Neural cell (in vitro differentiated cells): ENCODE data around the gene RIOK1. TPM values are rescaled to one million over a fixed set of nuclear protein-coding genes. Genes with fewer than 3 reads are reported as not detected.

ENCODE experiments used
- H2AFZ ChIP-seq: fragments of 200-600, 300-800 bp; sonication (generic), shearing (Covaris generic); 2 replicates; pipeline ENCODE4 v1.6.0; 2014; ENCODE audit warnings: low read depth, mild to moderate bottlenecking, antibody characterized with exemption, low read length, moderate library complexity
- H3F3A ChIP-seq: fragments of 200-600 bp; shearing (Covaris generic); 2 replicates; pipeline ENCODE4 v1.6.1; 2016; ENCODE audit warnings: mild to moderate bottlenecking, moderate library complexity, mixed read lengths, antibody characterized with exemption, low read length; ENCODE audit not compliant: insufficient read depth, poor library complexity, severe bottlenecking
- H3K27ac ChIP-seq: fragments of 200-600, 300-800 bp; sonication (generic), shearing (Covaris generic); 2 replicates; pipeline ENCODE4 v1.5.1; 2014; ENCODE audit warnings: mild to moderate bottlenecking, low read length, moderate library complexity
- H3K27me3 ChIP-seq: fragments of 300-800, 200-600 bp; sonication (generic), shearing (Covaris generic); 2 replicates; pipeline ENCODE4 v1.6.0; 2014; ENCODE audit warnings: mild to moderate bottlenecking, low read depth, low read length, moderate library complexity; ENCODE audit not compliant: insufficient read depth
- H3K36me3 ChIP-seq: fragments of 300-800, 200-600 bp; sonication (generic), shearing (Covaris generic); 2 replicates; pipeline ENCODE4 v1.5.1; 2014; ENCODE audit warnings: mild to moderate bottlenecking, antibody characterized with exemption, low read length, moderate library complexity; ENCODE audit not compliant: insufficient read depth
- H3K4me2 ChIP-seq: fragments of 300-800, 200-600 bp; sonication (generic), shearing (Covaris generic); 2 replicates; pipeline ENCODE4 v1.6.0; 2014; ENCODE audit warnings: mild to moderate bottlenecking, low read length
- H3K4me3 ChIP-seq: fragments of 300-800, 200-600 bp; sonication (generic), shearing (Covaris generic); 2 replicates; pipeline ENCODE4 v1.5.1; 2014; ENCODE audit warnings: mild to moderate bottlenecking, low read length, moderate library complexity
- H3K79me2 ChIP-seq: fragments of 200-600 bp; shearing (Covaris generic); replicated peaks from 2 replicates; pipeline ENCODE4 v1.6.0; 2014; ENCODE audit warnings: mild to moderate bottlenecking, low read length, moderate library complexity; ENCODE audit not compliant: insufficient read depth
- H3K9ac ChIP-seq: fragments of 300-800, 200-600 bp; sonication (generic), shearing (Covaris generic); 2 replicates; pipeline ENCODE4 v1.6.1; 2016; ENCODE audit warnings: mild to moderate bottlenecking, low read length, mixed read lengths
- H3K9me2 ChIP-seq: fragments of 200-600 bp; shearing (Covaris generic); 2 replicates; pipeline ENCODE4 v1.6.1; 2016; ENCODE audit warnings: mild to moderate bottlenecking, low read length, mixed read lengths; ENCODE audit not compliant: insufficient read depth
- H3K9me3 ChIP-seq: fragments of 200-600, 300-800 bp; sonication (generic), shearing (Covaris generic); 2 replicates; pipeline ENCODE4 v1.6.1; 2016; ENCODE audit warnings: mild to moderate bottlenecking, mixed run types, low read length, moderate library complexity, mixed read lengths
- H4K20me1 ChIP-seq: fragments of 200-600 bp; shearing (Covaris generic); 2 replicates; pipeline ENCODE4 v1.6.1; 2016; ENCODE audit warnings: mild to moderate bottlenecking, mixed run types; ENCODE audit not compliant: insufficient read depth
- EP300 ChIP-seq: fragments of 450-650 bp; conservative IDR thresholded peaks from 2 replicates; pipeline ENCODE4 v1.6.1; 2014; ENCODE audit warnings: antibody characterized with exemption, mild to moderate bottlenecking, moderate library complexity; ENCODE audit not compliant: poor library complexity, severe bottlenecking
- EZH2 ChIP-seq: fragments of 200-600, 300-800 bp; shearing (Covaris generic), sonication (generic); IDR thresholded peaks from 2 replicates; pipeline ENCODE4 v1.6.1; 2014; ENCODE audit warnings: antibody characterized with exemption, low read length, borderline replicate concordance, mild to moderate bottlenecking; ENCODE audit not compliant: insufficient read depth, poor library complexity, severe bottlenecking
- MXI1 ChIP-seq: fragments of 450-650 bp; conservative IDR thresholded peaks from 2 replicates; pipeline ENCODE4 v1.6.1; 2014; ENCODE audit warnings: antibody characterized with exemption, mild to moderate bottlenecking; ENCODE audit not compliant: poor library complexity, severe bottlenecking
- POLR2AphosphoS5 ChIP-seq: IDR thresholded peaks from 2 replicates; pipeline ENCODE4 v1.6.1; 2012
- RAD21 ChIP-seq: fragments of 450-650 bp; conservative IDR thresholded peaks from 2 replicates; pipeline ENCODE4 v1.6.1; 2014; ENCODE audit warnings: antibody characterized with exemption, mild to moderate bottlenecking, moderate library complexity
- SMC3 ChIP-seq: fragments of 450-650 bp; conservative IDR thresholded peaks from 2 replicates; pipeline ENCODE4 v1.6.1; 2014; ENCODE audit warnings: antibody characterized with exemption, mild to moderate bottlenecking, moderate library complexity; ENCODE audit not compliant: poor library complexity
- TAF1 ChIP-seq: IDR thresholded peaks from 2 replicates; pipeline ENCODE4 v1.6.1; 2012; ENCODE audit warnings: low read depth
- polyA plus RNA-seq: library from polyadenylated mRNA; depleted of rRNA; stranded (reverse); fragments of >200 nt; gene quantifications from 2 replicates; pipeline ENCODE4 v1.2.3, GENCODE V29; 2014
- TF ChIP-seq, protein P1 (sequence below): fragments of 450-650 bp; IDR thresholded peaks from 2 replicates; pipeline ENCODE4 v1.5.1; 2014; ENCODE audit warnings: antibody characterized with exemption, mild to moderate bottlenecking, moderate library complexity; ENCODE audit not compliant: poor library complexity, severe bottlenecking
- TF ChIP-seq, protein P2 (sequence below): IDR thresholded peaks from 2 replicates; pipeline ENCODE4 v1.6.1; 2012; ENCODE audit warnings: borderline replicate concordance

The RIOK1 gene
- polyA plus RNA-seq, 1 donor from 2014 or later: 27.4 TPM

DNA sequence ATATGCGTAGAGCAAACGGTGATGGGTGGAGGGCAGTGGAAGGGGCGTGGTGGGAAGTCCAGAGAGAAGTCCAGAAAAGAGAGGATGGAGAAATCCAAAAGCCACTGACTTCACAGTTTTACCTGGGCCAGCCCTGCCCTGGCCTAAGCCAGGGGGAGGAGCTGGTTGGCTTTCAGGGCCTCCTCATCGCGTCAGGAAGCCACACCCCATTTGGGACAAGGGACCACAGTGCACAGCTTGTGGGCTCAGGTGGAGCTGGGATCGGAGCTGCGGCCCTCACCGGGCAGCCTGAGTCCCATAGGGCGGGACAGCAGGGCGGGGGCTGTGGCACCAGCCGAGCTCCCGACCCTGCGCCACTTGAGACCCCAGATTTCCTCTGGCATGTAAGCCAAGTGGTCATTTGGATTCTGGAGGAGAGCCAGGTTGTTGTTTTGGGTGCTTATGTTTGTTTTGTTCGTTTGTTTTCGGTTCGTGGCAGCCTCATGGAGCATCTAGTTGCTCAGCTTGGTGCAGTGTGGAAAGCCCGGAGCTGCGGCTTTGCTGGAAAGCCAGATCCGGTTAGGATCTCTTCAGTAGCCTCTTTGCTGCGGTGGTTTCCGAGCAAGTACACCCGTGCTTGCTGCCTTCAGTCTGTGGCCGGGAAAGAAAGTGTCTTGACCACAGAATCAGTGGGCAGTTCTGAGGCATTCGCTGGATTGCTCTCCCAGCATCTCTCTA is 42.2 kb downstream of the RIOK1 start:
- no peak overlapping the region for H2AFZ ChIP-seq
- H3K36me3 ChIP-seq: no peaks in the 10 kb centered on the region
- H3K27ac ChIP-seq: no peak overlapping the region
- no peaks in the 10 kb centered on the region for H3K27me3 ChIP-seq
- H3K4me3 ChIP-seq: no peak overlapping the region
- TF ChIP-seq, protein P1, sequence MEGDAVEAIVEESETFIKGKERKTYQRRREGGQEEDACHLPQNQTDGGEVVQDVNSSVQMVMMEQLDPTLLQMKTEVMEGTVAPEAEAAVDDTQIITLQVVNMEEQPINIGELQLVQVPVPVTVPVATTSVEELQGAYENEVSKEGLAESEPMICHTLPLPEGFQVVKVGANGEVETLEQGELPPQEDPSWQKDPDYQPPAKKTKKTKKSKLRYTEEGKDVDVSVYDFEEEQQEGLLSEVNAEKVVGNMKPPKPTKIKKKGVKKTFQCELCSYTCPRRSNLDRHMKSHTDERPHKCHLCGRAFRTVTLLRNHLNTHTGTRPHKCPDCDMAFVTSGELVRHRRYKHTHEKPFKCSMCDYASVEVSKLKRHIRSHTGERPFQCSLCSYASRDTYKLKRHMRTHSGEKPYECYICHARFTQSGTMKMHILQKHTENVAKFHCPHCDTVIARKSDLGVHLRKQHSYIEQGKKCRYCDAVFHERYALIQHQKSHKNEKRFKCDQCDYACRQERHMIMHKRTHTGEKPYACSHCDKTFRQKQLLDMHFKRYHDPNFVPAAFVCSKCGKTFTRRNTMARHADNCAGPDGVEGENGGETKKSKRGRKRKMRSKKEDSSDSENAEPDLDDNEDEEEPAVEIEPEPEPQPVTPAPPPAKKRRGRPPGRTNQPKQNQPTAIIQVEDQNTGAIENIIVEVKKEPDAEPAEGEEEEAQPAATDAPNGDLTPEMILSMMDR: no peak
- TF ChIP-seq MXI1 (no peak), EZH2 (no peak), EP300 (no peak), TAF1 (no peak), RAD21 (no peak), SMC3 (no peak), POLR2AphosphoS5 (no peak)
- TF ChIP-seq, protein P2, sequence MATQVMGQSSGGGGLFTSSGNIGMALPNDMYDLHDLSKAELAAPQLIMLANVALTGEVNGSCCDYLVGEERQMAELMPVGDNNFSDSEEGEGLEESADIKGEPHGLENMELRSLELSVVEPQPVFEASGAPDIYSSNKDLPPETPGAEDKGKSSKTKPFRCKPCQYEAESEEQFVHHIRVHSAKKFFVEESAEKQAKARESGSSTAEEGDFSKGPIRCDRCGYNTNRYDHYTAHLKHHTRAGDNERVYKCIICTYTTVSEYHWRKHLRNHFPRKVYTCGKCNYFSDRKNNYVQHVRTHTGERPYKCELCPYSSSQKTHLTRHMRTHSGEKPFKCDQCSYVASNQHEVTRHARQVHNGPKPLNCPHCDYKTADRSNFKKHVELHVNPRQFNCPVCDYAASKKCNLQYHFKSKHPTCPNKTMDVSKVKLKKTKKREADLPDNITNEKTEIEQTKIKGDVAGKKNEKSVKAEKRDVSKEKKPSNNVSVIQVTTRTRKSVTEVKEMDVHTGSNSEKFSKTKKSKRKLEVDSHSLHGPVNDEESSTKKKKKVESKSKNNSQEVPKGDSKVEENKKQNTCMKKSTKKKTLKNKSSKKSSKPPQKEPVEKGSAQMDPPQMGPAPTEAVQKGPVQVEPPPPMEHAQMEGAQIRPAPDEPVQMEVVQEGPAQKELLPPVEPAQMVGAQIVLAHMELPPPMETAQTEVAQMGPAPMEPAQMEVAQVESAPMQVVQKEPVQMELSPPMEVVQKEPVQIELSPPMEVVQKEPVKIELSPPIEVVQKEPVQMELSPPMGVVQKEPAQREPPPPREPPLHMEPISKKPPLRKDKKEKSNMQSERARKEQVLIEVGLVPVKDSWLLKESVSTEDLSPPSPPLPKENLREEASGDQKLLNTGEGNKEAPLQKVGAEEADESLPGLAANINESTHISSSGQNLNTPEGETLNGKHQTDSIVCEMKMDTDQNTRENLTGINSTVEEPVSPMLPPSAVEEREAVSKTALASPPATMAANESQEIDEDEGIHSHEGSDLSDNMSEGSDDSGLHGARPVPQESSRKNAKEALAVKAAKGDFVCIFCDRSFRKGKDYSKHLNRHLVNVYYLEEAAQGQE: no peak
- H3K9me2 ChIP-seq: no peaks in the 10 kb centered on the region
- no peak overlapping the region for H3K9ac ChIP-seq
- no peaks in the 10 kb centered on the region for H3K9me3 ChIP-seq
- H3K4me2 ChIP-seq: no peak overlapping the region
- no peaks in the 10 kb centered on the region for H3F3A ChIP-seq
- no peaks in the 10 kb centered on the region for H4K20me1 ChIP-seq
- H3K79me2 ChIP-seq: no peaks in the 10 kb centered on the region

DNA sequence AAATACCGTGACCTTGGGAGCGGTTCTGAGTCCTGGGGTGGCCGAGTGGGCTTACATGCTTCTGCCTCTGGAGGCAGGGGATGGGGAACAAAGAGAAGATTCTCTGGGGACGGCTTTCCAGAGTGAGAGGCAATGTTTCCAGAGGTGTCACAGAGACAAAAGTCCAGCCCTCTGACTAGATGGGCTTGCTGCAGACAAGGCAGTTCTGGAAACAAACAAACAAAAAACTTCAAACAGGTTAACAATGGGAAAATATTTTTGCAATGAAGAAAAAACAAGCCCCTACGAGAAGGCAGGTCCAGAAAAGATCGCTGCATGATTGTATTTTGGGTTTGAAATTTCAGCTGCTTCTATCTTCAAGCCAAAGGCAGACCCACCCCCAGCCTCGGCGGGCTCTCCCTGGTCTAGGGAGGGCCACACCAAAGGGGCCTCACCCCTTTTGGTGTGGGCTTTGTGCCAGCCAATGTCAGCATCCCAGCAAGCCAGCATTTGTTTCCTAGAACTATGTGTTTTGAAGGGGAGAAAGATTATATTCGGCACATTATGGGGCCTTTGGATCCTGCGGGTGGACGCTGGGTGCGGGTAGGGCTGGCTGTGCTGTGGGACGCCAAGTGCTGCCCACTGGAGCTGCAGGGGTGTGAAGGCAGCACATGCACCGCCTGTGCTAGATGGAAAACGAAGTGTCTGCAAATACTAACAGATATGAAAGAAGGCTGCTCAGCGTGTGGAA is 42.9 kb downstream of the RIOK1 start:
- no peak overlapping the region for H3K9ac ChIP-seq
- H3K79me2 ChIP-seq: no peaks in the 10 kb centered on the region
- no peak overlapping the region for H3K27ac ChIP-seq
- no peaks in the 10 kb centered on the region for H3F3A ChIP-seq
- no peaks in the 10 kb centered on the region for H3K9me2 ChIP-seq
- H3K36me3 ChIP-seq: no peaks in the 10 kb centered on the region
- no peak overlapping the region for H3K4me3 ChIP-seq
- H4K20me1 ChIP-seq: no peaks in the 10 kb centered on the region
- no peaks in the 10 kb centered on the region for H3K27me3 ChIP-seq
- H2AFZ ChIP-seq: no peak overlapping the region
- no peak for TF ChIP-seq MXI1
- TF ChIP-seq SMC3: no peak
- TF ChIP-seq EP300: no peak
- no peak for TF ChIP-seq EZH2
- TF ChIP-seq, protein P1: no peak
- TF ChIP-seq, protein P2: no peak
- no peak for TF ChIP-seq TAF1
- TF ChIP-seq POLR2AphosphoS5: no peak
- no peak for TF ChIP-seq RAD21
- H3K9me3 ChIP-seq: no peaks in the 10 kb centered on the region
- H3K4me2 ChIP-seq: no peak overlapping the region
